Astrocyte (in vitro differentiated cells and primary cell): ENCODE data around the gene LYRM4.

ENCODE experiments used
- EZH2 ChIP-seq: IDR thresholded peaks from 2 replicates; pipeline ENCODE4 v1.6.1; 2012; ENCODE audit warnings: mild to moderate bottlenecking, low read length, inconsistent platforms; ENCODE audit not compliant: insufficient read depth
- TF ChIP-seq, protein P1 (sequence below): IDR thresholded peaks from 2 replicates; pipeline ENCODE4 v1.5.1; 2011; ENCODE audit warnings: low read depth, mild to moderate bottlenecking, inconsistent platforms, low read length, moderate library complexity; ENCODE audit not compliant: insufficient read depth

DNA sequence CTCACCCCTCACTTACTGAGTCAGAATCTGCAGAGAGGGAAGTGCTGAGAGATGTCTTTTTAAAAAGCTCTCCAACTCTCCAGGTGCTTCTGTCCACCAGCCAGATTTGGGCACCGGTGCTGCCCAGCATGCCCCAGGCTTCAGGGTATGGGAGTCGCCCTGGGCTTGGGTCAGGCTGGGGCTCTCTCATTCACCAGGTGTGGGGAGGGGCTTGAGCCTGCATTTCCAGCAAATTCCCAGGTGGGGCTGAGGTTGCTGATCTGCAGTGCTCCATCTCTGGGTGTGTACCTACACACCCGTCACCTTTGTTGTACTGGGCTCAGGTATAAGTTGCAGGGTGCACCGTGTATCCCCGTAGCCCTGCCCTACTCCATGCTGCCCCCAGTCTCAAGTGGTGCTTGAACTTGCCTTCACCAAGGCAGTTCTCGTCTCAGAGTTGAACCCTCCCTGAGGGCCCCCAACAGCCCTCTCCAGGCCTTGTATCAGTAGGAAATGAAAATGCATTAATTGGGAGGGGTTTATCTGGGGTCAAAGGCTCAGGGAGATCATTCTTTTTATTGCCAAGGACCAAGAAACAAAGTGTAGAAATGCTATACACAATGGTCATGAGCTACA lies 152.1 kb downstream of the LYRM4 start:
- TF ChIP-seq, protein P1, sequence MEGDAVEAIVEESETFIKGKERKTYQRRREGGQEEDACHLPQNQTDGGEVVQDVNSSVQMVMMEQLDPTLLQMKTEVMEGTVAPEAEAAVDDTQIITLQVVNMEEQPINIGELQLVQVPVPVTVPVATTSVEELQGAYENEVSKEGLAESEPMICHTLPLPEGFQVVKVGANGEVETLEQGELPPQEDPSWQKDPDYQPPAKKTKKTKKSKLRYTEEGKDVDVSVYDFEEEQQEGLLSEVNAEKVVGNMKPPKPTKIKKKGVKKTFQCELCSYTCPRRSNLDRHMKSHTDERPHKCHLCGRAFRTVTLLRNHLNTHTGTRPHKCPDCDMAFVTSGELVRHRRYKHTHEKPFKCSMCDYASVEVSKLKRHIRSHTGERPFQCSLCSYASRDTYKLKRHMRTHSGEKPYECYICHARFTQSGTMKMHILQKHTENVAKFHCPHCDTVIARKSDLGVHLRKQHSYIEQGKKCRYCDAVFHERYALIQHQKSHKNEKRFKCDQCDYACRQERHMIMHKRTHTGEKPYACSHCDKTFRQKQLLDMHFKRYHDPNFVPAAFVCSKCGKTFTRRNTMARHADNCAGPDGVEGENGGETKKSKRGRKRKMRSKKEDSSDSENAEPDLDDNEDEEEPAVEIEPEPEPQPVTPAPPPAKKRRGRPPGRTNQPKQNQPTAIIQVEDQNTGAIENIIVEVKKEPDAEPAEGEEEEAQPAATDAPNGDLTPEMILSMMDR = no peak
- no peak for TF ChIP-seq EZH2
